GM18519 (cell line): ENCODE measurements around the gene HTRA3.

Experiments
- ATAC-seq: cut with Tn5 transposase; IDR thresholded peaks from one replicate; pipeline ENCODE4 v1.9.1; 2021; ENCODE audit warnings: mild to moderate bottlenecking, moderate library complexity; ENCODE audit not compliant: unreplicated experiment, low FRiP score

The HTRA3 gene

GRCh38 chr4:8245884-8246833 is 23.4 kb upstream of the HTRA3 start:
- ATAC-seq: no peak

DNA sequence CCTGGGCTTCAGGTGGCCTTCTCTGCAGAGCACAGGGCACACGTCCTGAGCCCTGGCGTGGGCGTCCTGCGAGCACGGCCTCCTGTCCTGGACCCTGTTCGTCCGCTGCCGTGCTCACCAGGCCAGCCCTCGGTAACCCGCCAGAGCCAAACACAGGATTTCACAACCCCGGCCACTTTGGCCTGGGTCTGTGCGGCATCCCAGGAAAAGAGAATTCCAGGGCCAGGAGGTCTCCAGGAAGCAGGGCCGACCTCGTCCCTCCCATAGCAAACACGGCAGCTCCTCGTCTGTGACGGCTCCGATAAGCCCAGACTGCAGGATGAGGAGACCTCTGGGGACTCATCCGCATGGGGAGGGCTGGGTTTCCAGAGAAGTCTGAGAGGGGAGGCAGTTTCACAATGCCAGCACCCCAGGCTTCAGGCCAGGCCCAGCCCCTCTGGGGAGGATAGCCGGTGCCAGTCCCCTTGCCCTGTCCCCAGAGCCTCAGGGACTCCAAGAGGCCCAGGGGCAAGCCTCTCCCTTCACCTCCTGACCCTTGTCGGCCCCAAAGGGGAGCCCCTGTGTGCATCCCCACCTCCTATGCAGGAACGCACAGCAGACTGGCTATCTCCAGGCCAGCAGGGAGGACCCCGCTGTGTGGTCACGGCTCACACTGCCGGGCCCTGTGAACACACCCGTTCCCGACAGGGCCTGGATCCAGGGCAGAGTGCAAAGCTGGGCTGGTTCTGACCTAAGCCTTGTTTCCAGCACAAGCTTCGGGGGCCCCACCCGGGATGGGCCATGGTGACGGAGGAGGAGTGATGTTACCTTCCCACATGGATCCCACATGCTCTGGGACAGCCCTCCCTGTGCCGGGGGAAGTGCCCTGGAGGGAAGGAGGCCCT is 22.3 kb upstream of the HTRA3 start:
- no peak for ATAC-seq

- ATAC-seq: no peak
These were observed 21.5 kb upstream of the HTRA3 start for GRCh38 chr4:8248091-8248490.

- ATAC-seq: no peak
These were observed 19.3 kb upstream of the HTRA3 start for GRCh38 chr4:8250227-8250626.

DNA sequence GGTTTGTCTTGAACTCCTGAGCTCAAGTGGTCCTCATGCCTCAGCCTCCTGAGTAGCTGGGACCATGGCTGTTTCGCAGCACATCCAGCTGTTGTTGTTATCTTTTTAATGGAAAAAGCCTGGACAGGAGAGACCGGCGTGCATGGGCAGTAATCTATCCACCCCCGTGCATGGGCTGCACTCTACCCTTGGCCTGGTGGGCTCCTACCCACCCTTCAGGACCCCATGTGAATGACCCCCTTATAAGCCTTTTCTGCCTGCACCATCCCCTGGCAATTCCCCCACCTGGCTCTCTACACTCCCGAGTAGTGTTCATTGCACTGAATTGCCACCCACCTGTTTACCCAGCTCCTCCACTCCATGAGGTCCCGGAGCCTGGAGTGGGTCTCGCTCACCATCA is 18.9 kb upstream of the HTRA3 start:
- ATAC-seq: no peak

- ATAC-seq: no peak
These were observed 18.3 kb upstream of the HTRA3 start for GRCh38 chr4:8251110-8251883.

GRCh38 chr4:8252301-8253173 is 17.0 kb upstream of the HTRA3 start:
- no peak for ATAC-seq

DNA sequence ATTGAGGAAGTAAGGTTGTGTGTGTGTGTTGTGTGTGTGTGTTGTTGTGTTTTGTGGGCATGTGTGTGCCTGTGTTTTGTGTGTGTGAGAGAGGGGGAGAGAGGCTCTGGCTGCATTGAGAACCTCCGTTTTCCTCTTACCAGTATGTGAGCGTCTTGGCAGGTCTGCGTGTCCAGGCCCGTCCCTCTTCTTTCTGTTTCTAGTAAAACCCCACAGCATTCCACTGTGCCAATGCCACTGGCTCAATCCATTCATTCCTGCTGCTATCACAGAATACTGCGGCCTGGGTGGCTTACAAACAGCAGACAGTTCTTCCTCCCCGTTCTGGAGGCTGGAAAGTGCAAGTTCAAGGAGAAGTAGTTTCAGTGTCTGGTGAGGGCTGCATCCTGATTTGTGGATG is 15.5 kb upstream of the HTRA3 start:
- ATAC-seq: no peak

- no peak for ATAC-seq
These were observed 13.7 kb upstream of the HTRA3 start for GRCh38 chr4:8255698-8256441.

DNA sequence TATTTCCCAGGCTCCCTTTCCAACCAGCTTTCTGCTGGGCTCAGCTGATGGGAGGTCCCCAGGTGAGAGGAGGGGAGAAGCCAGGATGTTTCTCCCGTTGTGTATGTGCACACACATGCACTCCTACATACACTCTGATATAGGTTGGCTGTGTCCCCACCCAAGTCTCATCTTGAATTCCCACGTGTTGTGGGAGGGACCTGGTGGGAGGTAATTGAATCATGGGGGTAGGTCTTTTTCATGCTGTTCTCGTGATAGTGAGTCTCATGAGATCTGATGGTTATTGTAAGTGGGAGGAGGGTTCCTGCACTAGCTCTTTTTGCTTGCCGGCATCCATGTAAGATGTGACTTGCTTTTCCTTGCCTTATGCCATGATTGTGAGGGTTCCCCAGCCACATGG is 11.7 kb upstream of the HTRA3 start:
- no peak for ATAC-seq

- ATAC-seq: no peak
These were observed 10.9 kb upstream of the HTRA3 start for GRCh38 chr4:8258552-8259212.

DNA sequence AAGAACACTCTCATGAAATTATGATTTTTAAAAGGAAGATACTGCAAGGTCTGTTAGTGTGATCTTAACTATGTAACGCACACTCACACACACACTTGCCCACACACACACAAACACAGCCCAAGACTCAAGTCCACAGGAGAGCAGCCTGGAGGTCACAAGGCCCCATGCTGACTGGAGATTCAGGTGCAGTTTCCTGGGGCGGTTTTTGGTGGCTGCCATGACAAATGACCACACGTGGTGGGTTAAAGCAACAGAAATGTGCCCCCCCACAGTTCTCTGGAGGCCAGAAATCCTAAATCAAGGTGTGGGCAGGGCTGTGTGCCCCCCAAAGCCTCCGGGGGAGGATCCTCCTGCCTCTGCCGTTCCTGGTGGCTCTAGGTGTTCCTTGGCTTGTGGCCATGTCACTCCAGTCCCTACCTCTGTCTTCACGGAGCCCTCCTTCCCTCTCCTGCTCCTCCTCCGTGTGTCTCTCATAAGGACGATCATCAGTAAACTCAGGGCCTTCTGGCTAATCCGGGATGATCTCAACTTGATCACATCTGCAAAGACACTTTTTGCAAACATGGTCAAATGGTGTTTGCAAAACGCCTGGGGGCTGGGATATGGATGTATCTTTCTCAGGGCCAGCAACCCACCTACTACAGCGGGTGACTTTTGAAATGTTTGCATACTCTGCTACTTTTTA is 9.7 kb upstream of the HTRA3 start:
- ATAC-seq: no peak

DNA sequence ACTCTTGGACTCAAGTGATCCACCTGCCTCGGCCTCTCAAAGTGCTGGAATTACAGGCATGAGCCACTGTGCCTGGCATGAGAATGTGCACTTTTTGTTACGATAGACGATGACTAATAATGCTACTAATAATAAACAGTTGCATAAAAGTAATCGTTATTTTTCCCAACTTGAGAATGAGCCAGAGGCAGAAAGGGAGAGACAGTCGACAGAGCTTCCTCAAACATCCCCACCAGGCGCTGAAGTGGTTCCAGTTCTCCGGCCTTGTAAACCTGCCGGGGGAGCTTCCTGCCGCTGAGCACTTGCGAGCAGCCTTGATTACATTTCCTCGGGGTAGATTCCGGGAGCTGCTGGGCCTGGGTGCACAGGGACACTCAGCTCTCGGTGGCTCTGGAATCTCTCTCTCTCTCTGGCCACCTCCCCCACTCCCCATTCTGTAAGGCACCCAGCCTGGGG is 8.9 kb upstream of the HTRA3 start:
- no peak for ATAC-seq

GRCh38 chr4:8261851-8262535 is 7.6 kb upstream of the HTRA3 start:
- ATAC-seq: no peak

- no peak for ATAC-seq
These were observed 6.8 kb upstream of the HTRA3 start for GRCh38 chr4:8262637-8263322.

GRCh38 chr4:8263397-8263796 is 6.2 kb upstream of the HTRA3 start:
- ATAC-seq: no peak

GRCh38 chr4:8264106-8264505 is 5.4 kb upstream of the HTRA3 start:
- no peak for ATAC-seq
